Stimulated activated CD4-positive, alpha-beta T cell treated with anti-CD3 and anti-CD28 coated beads, Interleukin-15, amount 100 ng/mL, for 24 hours (primary cell): ENCODE measurements around the gene ALDH1B1.

Experiments
- DNase-seq: peaks from one replicate; pipeline ENCODE4 v3.0.0-alpha.2; 2020

The ALDH1B1 gene

DNA sequence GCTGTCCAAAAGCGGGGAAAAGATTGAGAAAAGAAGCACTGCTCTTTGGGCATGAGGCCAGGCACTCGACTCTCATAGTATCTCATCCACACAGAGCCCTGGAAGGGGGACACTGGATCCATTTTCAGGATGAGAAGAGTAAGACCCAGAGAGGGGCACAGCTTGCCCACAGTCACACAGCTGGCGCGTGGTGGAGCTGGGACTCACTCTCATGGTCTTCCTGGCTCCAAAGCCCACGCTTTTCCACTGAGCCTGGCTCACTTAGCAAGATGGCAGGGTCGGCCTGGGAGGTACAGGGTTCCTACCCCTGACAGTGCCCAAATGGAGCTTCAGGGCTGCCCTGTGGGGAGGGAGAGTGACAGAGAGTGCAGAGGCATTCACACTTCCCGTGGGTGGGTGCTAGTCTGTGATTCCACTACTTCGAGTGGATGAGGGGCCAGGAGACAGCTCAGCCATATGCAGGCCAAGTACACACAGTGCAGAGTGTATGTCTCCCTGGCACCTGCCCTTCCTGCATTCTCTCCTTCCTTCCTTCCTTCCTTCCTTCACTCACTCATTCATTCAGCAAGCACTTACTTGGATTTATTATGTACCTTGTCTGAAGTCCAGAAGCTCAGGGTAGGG is 50.1 kb downstream of the ALDH1B1 start:
- DNase-seq, result no peak

DNA sequence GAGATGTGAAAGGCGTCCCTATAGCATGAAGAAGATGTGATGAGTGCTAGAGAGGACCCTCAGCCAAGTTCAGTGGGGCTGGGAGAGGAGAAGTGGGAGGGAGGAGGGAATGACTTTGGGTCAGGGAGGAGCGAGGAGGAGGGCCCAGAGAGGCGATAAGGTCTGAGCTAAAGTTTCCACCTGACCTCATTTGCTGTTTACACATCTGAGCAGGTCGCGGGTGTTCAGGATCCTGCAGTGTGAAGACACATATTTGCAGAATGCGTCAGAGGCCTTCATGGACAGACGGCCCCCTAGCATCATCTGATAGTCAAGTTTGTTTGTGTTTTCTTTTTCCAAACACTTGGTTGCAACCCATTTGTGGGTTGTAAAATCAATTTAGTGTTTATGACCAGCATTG is 50.7 kb downstream of the ALDH1B1 start:
- no peak for DNase-seq

DNA sequence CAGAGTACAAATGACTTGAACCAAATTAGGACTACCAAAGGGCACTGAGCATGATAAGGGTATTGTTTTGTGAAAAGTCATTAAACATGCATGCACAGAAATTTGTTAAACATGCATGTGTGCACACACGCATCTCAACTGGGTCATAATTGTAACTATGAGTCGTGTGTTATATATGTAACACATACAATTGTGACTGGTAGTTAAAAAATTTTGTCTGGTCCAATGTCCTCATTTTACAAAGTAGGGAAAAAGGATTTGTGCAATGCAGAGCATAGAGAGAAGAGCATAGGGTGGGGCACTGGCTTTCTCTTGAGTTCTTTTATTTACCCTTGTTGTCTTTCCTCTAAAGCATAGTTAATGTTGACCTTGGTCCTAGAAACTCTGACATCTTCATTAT is 51.1 kb downstream of the ALDH1B1 start:
- DNase-seq, result no peak

DNA sequence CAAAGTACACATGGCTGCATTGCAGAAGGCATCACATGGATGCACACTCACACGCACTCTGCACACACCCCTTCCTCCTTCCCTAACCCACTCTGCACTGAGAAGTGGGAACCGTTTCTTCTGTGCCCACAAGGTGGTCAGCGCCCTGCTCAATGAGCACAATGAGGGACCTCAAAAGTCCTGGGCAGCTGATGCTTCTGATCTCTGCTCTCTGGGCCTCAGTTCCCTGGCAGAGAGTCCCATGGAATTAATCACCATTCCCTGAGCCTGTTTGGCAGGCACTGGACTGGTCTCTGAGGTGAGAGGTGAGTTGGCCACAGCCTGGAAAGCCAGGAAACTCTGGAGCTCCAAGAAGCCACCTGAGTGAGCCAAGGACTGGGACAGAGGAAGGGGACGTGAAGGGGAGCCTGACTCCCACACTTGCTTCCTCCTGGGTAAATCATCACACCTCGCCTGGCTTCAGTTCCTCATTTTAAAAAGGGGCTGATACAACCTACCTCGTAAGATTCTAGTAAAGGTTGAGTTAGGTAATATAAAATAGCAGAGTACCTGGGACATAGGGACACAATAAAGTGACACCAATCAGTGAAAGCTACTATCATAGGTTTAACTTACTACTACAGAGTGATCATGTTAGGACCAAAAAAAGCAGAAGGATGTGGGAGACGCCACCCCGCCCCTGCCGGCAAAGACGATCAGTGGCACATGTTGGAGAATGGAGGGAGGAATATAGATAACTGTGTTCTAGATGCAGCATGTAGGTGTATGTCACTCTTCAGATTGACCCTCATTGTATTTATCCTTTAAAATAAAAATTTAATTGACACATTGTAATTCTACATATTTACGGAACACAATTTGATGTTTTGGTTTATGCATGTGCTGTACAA is 52.9 kb downstream of the ALDH1B1 start:
- DNase-seq, result no peak

DNA sequence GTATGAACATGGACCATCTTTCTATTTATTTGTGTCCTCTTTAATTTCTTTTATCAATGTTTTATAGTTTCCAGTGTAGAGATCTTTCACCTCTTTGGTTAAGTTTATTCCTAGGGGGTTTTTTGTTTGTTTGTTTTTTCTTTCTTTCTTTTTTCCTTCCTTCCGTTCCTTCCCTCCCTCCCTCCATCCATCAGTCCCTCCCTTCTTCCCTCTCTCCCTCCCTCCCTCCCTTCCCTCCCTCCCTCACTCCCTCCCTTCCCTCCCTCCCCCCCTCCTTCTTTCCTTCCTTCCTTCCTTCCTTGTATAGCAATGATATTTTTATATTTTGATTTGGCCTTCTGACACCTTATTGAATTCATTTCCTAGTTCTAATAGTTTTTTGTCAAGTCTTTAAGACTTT is 55.2 kb downstream of the ALDH1B1 start:
- DNase-seq, result no peak
